HEK293 (cell line): Measurements from ENCODE around the gene ACSL4.

Experiments
- CTCF ChIA-PET: fragments of 350-600 bp; formaldehyde crosslinking; extraction: SDS; loops from one replicate; lab custom pipeline; 2021; ENCODE audit warnings: antibody characterized with exemption; lab: Yijun Ruan, JAX
- POLR2A ChIA-PET: fragments of 300-600 bp; formaldehyde crosslinking; extraction: SDS; loops from one replicate; lab custom pipeline; 2020; ENCODE audit warnings: antibody characterized with exemption, inconsistent platforms; lab: Yijun Ruan, JAX
- H3K27ac ChIP-seq: fragments of 200-500 bp; sonication (Bioruptor generic); 2 replicates; pipeline ENCODE4 v1.5.1; 2014; ENCODE audit warnings: low read depth, low read length, control low read depth, inconsistent platforms; ENCODE audit errors: extremely low read depth
- H3K36me3 ChIP-seq, 2 experiments: fragments of 200-500 bp in 1 of 2; sonication (Bioruptor generic) in 1 of 2; 1 replicate in 1 of 2; 2 replicates in 1 of 2; pipeline ENCODE4 v1.5.1; 2014 to 2017; ENCODE audit warnings: inconsistent platforms in 2 of 2, low read length in 2 of 2; ENCODE audit not compliant: control insufficient read depth in 2 of 2, insufficient read depth in 1 of 2
- H3K4me1 ChIP-seq: fragments of 200-500 bp; sonication (Bioruptor generic); 2 replicates; pipeline ENCODE4 v1.5.1; 2014; ENCODE audit warnings: mild to moderate bottlenecking, low read length, inconsistent platforms; ENCODE audit not compliant: control insufficient read depth, insufficient read depth
- H3K4me3 ChIP-seq: 2 replicates; pipeline ENCODE4 v1.5.1; 2011; ENCODE audit warnings: low read depth, mild to moderate bottlenecking, control low read depth, low read length, moderate library complexity
- H3K9me3 ChIP-seq: fragments of 200-500 bp; sonication (Bioruptor generic); 2 replicates; pipeline ENCODE4 v1.5.1; 2014; ENCODE audit warnings: low read depth, low read length, inconsistent platforms; ENCODE audit not compliant: control insufficient read depth, insufficient read depth
- BCL11A ChIP-seq: fragments of 450-650 bp; formaldehyde crosslinking; IDR thresholded peaks from 2 replicates; pipeline ENCODE4 v1.5.1; 2016; ENCODE audit warnings: low read depth, missing biosample characterization, missing genetic modification characterization
- KLF7 ChIP-seq: fragments of 450-650 bp; formaldehyde crosslinking; IDR thresholded peaks from 2 replicates; pipeline ENCODE4 v1.5.1; 2016; ENCODE audit warnings: missing biosample characterization, missing genetic modification characterization, borderline replicate concordance
- OSR2 ChIP-seq: fragments of 450-650 bp; formaldehyde crosslinking; IDR thresholded peaks from 2 replicates; pipeline ENCODE4 v1.5.1; 2016; ENCODE audit warnings: missing biosample characterization, missing genetic modification characterization
- SALL2 ChIP-seq: fragments of 450-650 bp; formaldehyde crosslinking; IDR thresholded peaks from 2 replicates; pipeline ENCODE4 v1.5.0; 2017; ENCODE audit warnings: missing biosample characterization, mild to moderate bottlenecking, missing genetic modification characterization, borderline replicate concordance
- ZNF24 ChIP-seq: fragments of 450-650 bp; formaldehyde crosslinking; IDR thresholded peaks from 2 replicates; pipeline ENCODE4 v1.5.1; 2016; ENCODE audit warnings: missing biosample characterization, missing genetic modification characterization
- ZNF433 ChIP-seq: fragments of 450-650 bp; formaldehyde crosslinking; IDR thresholded peaks from 2 replicates; pipeline ENCODE4 v1.5.1; 2016; ENCODE audit warnings: missing biosample characterization, missing genetic modification characterization, low read depth
- ZNF544 ChIP-seq: fragments of 450-650 bp; formaldehyde crosslinking; IDR thresholded peaks from 2 replicates; pipeline ENCODE4 v1.5.0; 2017; ENCODE audit warnings: missing biosample characterization, missing genetic modification characterization
- ZNF670 ChIP-seq: fragments of 450-650 bp; formaldehyde crosslinking; IDR thresholded peaks from 2 replicates; pipeline ENCODE4 v1.5.1; 2016; ENCODE audit warnings: missing biosample characterization, missing genetic modification characterization, low read depth
- ZNF777 ChIP-seq: fragments of 450-650 bp; formaldehyde crosslinking; IDR thresholded peaks from 2 replicates; pipeline ENCODE4 v1.5.1; 2017; ENCODE audit warnings: missing biosample characterization, missing genetic modification characterization, borderline replicate concordance
- ZNF843 ChIP-seq: fragments of 450-650 bp; formaldehyde crosslinking; IDR thresholded peaks from 2 replicates; pipeline ENCODE4 v1.5.1; 2016; ENCODE audit warnings: missing biosample characterization, missing genetic modification characterization
- TF ChIP-seq, protein P1 (sequence below): fragments of 450-650 bp; formaldehyde crosslinking; IDR thresholded peaks from 2 replicates; pipeline ENCODE4 v1.5.1; 2016; ENCODE audit warnings: missing biosample characterization, missing genetic modification characterization
- TF ChIP-seq, protein P2 (sequence below): fragments of 450-650 bp; IDR thresholded peaks from 2 replicates; pipeline ENCODE4 v1.5.1; 2018; ENCODE audit warnings: missing biosample characterization, mild to moderate bottlenecking, missing genetic modification characterization
- TF ChIP-seq, protein P3 (sequence below): fragments of 450-650 bp; formaldehyde crosslinking; IDR thresholded peaks from 2 replicates; pipeline ENCODE4 v1.5.1; 2016; ENCODE audit warnings: missing biosample characterization, missing genetic modification characterization
- TF ChIP-seq, protein P4 (sequence below): fragments of 450-650 bp; formaldehyde crosslinking; IDR thresholded peaks from 2 replicates; pipeline ENCODE4 v1.5.1; 2016; ENCODE audit warnings: missing biosample characterization, missing genetic modification characterization
- TF ChIP-seq, protein P5 (sequence below): fragments of 450-650 bp; formaldehyde crosslinking; IDR thresholded peaks from 2 replicates; pipeline ENCODE4 v1.5.1; 2016; ENCODE audit warnings: missing biosample characterization, missing genetic modification characterization

ACSL4 gene

DNA sequence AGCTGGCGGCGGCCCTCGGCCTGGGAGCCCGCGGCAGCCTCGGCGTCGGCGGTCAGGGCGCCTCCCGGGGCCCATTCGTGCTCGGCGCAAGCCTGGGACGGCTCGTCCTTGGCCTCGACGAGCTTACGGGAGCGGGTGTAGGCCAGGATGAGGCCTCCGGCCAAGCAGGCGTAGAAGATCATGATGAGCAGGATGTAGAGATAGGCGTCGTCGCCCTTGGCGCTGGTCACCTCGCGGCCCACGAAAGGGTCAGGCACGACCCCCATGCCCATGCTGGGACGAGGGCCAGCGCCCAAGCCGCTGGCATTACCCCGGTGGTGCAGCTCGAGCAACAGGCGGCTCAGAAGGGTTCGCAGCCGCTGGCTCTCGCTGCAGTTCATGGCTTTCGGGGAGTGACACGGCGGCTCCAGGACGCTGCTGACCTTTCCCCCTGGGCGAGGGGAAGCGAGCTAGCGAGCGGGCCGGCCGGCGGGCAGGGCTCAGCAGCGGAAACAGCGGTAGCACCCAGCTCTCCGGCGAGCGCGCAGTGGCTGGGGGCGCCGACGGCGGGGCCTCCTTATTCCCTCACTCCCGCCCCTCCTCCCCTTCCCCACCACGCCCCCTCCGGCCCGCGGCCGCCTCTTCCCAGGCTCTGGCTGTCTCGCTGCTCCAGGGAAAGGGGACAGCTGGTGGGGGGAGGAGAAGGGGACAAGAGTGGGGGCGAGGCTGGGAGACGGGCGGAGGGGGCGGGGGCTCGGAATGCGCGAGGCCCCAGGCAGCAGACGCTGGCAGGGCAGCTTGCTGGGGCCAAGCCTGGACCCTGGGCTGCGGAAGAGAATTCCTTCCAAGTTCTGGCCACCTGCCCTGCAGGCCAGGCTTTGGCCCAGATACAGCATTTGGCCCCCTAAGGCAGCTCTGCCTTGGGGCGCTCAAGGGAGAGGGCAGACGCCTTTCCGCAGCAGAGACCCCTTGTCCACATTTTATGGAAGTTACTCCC lies 108.1 kb downstream of the ACSL4 start, which contains the start of gene KCNE5:
TSS of gene KCNE5 (minus strand) at position 532 of the 976 bp plus-strand sequence. CDS start at position 380, 152 bp downstream.
- no peak within 1 kb of the TSS for H3K27ac ChIP-seq
- ChIA-PET CTCF (interaction anchor here (1.0 kb wide), 1 partner anchor 262 kb away, joined by 3 read pairs; no protein-coding TSS in a partner anchor), POLR2A (no interaction called here)
- H3K9me3 ChIP-seq: no peaks in the 10 kb centered on the region
- no peaks in the 10 kb centered on the region for H3K4me1 ChIP-seq
- no peak within 1 kb of the TSS for H3K4me3 ChIP-seq
- H3K36me3 ChIP-seq: no peaks in the 10 kb centered on the region
- no peak for TF ChIP-seq ZNF24 (tag by site-specific recombination)

DNA sequence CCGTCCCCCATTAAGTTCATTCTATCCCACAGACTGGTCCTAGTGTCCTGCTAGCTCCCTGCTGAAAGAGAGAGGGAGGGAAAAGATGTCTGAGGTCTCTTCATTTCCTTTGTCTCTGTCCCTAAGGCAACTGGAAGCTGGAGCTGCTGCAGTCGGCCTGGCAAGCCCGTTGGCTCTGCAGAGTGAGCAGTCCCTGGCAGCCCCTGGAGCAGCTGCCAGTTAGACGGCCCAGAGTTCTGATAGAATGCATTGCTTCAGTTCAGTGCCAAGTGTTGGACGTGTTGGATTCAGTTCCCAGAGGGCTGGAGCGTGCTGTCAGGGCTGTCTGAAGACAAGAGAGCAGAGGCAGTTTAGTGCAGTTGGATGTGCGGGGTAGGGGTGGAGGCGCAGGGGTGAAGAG lies 109.1 kb downstream of the ACSL4 start:
- POLR2A ChIA-PET: no interaction called here

DNA sequence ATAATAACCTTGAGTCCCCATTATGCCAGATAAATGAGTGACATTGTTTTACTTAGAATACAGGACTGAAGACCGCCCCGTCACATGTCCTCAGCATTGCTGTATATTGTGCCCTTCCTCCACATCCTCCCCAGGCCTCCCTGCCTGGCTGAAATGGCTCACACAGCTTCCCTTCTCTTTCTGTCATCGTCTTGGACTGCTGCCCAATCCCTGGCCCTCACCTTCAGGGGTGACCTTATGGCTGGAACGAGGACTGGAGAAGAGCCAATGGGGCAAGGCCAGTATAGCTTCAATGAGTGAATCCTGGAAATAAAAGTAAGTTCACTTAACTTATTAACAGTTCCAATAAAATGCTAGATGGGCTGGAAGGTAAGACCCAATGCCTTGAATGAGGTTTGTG lies 110.8 kb downstream of the ACSL4 start:
- H3K9me3 ChIP-seq: no peaks in the 10 kb centered on the region
- H3K36me3 ChIP-seq: no peaks in the 10 kb centered on the region
- H3K27ac ChIP-seq: no peak overlapping the region
- ChIA-PET POLR2A (no interaction called here), CTCF (interaction anchor here (1.5 to 4.7 kb wide), 4 partner anchors 10 to 264 kb away, joined by 3 to 29 read pairs (median 9); no protein-coding TSS in a partner anchor)
- TF ChIP-seq ZNF777 (tag by site-specific recombination) (no peak), BCL11A (tag by site-specific recombination) (no peak), ZNF433 (tag by site-specific recombination) (no peak), ZNF544 (tag by site-specific recombination) (no peak), KLF7 (tag by site-specific recombination) (no peak), ZNF843 (tag by site-specific recombination) (no peak), OSR2 (no peak), SALL2 (no peak), ZNF670 (tag by site-specific recombination) (no peak)
- TF ChIP-seq, protein P1, sequence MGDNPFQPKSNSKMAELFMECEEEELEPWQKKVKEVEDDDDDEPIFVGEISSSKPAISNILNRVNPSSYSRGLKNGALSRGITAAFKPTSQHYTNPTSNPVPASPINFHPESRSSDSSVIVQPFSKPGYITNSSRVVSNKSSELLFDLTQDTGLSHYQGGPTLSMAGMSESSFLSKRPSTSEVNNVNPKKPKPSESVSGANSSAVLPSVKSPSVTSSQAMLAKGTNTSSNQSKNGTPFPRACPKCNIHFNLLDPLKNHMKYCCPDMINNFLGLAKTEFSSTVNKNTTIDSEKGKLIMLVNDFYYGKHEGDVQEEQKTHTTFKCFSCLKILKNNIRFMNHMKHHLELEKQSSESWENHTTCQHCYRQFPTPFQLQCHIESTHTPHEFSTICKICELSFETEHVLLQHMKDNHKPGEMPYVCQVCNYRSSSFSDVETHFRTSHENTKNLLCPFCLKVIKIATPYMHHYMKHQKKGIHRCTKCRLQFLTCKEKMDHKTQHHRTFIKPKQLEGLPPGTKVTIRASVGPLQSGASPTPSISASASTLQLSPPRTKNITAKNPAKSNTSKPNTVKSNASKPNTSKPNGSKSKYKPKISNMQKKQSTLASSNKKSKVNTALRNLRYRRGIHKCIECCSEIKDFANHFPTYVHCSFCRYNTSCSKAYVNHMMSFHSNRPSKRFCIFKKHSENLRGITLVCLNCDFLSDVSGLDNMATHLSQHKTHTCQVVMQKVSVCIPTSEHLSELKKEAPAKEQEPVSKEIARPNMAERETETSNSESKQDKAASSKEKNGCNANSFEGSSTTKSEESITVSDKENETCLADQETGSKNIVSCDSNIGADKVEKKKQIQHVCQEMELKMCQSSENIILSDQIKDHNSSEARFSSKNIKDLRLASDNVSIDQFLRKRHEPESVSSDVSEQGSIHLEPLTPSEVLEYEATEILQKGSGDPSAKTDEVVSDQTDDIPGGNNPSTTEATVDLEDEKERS (tag by site-specific recombination): no peak
- TF ChIP-seq, protein P2, sequence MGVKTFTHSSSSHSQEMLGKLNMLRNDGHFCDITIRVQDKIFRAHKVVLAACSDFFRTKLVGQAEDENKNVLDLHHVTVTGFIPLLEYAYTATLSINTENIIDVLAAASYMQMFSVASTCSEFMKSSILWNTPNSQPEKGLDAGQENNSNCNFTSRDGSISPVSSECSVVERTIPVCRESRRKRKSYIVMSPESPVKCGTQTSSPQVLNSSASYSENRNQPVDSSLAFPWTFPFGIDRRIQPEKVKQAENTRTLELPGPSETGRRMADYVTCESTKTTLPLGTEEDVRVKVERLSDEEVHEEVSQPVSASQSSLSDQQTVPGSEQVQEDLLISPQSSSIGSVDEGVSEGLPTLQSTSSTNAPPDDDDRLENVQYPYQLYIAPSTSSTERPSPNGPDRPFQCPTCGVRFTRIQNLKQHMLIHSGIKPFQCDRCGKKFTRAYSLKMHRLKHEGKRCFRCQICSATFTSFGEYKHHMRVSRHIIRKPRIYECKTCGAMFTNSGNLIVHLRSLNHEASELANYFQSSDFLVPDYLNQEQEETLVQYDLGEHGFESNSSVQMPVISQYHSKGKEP: no peak
- TF ChIP-seq, protein P3, sequence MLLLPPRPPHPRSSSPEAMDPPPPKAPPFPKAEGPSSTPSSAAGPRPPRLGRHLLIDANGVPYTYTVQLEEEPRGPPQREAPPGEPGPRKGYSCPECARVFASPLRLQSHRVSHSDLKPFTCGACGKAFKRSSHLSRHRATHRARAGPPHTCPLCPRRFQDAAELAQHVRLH (tag by site-specific recombination): no peak
- TF ChIP-seq, protein P4, sequence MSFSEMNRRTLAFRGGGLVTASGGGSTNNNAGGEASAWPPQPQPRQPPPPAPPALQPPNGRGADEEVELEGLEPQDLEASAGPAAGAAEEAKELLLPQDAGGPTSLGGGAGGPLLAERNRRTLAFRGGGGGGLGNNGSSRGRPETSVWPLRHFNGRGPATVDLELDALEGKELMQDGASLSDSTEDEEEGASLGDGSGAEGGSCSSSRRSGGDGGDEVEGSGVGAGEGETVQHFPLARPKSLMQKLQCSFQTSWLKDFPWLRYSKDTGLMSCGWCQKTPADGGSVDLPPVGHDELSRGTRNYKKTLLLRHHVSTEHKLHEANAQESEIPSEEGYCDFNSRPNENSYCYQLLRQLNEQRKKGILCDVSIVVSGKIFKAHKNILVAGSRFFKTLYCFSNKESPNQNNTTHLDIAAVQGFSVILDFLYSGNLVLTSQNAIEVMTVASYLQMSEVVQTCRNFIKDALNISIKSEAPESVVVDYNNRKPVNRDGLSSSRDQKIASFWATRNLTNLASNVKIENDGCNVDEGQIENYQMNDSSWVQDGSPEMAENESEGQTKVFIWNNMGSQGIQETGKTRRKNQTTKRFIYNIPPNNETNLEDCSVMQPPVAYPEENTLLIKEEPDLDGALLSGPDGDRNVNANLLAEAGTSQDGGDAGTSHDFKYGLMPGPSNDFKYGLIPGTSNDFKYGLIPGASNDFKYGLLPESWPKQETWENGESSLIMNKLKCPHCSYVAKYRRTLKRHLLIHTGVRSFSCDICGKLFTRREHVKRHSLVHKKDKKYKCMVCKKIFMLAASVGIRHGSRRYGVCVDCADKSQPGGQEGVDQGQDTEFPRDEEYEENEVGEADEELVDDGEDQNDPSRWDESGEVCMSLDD: no peak
- no peak overlapping the region for H3K4me3 ChIP-seq
- no peaks in the 10 kb centered on the region for H3K4me1 ChIP-seq

More for the DNA sequence above, 109.1 kb downstream of the ACSL4 start:
- Histone ChIP-seq H3K4me3 (no peak overlapping the region), H3K4me1 (no peaks in the 10 kb centered on the region), H3K9me3 (no peaks in the 10 kb centered on the region), H3K36me3 (no peaks in the 10 kb centered on the region), H3K27ac (no peak overlapping the region)
- TF ChIP-seq, protein P5, sequence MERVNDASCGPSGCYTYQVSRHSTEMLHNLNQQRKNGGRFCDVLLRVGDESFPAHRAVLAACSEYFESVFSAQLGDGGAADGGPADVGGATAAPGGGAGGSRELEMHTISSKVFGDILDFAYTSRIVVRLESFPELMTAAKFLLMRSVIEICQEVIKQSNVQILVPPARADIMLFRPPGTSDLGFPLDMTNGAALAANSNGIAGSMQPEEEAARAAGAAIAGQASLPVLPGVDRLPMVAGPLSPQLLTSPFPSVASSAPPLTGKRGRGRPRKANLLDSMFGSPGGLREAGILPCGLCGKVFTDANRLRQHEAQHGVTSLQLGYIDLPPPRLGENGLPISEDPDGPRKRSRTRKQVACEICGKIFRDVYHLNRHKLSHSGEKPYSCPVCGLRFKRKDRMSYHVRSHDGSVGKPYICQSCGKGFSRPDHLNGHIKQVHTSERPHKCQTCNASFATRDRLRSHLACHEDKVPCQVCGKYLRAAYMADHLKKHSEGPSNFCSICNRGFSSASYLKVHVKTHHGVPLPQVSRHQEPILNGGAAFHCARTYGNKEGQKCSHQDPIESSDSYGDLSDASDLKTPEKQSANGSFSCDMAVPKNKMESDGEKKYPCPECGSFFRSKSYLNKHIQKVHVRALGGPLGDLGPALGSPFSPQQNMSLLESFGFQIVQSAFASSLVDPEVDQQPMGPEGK (tag by site-specific recombination): no peak
- CTCF ChIA-PET: interaction anchor here (0.9 to 4.7 kb wide), 2 partner anchors 11 to 18 kb away, joined by 3 to 29 read pairs; no protein-coding TSS in a partner anchor
